GM19043 (cell line): ENCODE measurements around the gene ELOVL2.

Experiments
- ATAC-seq: cut with Tn5 transposase; IDR thresholded peaks from one replicate; pipeline ENCODE4 v1.9.1; 2021; ENCODE audit warnings: low read depth; ENCODE audit not compliant: unreplicated experiment

Gene ELOVL2

GRCh38 chr6:10947966-10948365, 96.1 kb downstream of the ELOVL2 start:
- no peak for ATAC-seq

- no peak for ATAC-seq
Measured at GRCh38 chr6:10945845-10946244, 98.3 kb downstream of the ELOVL2 start.

- ATAC-seq = no peak
Measured at GRCh38 chr6:10939840-10940239, 104.3 kb downstream of the ELOVL2 start.

GRCh38 chr6:10933126-10933525, 111.0 kb downstream of the ELOVL2 start:
- no peak for ATAC-seq
